NCI-H1417 (cell line): Measurements from ENCODE around the gene EHMT1.

Source experiments
- DNase-seq, 3 experiments: peaks; one replicate each; lab custom pipeline; 2025; lab: John Stamatoyannopoulos, UW

Gene EHMT1

DNA sequence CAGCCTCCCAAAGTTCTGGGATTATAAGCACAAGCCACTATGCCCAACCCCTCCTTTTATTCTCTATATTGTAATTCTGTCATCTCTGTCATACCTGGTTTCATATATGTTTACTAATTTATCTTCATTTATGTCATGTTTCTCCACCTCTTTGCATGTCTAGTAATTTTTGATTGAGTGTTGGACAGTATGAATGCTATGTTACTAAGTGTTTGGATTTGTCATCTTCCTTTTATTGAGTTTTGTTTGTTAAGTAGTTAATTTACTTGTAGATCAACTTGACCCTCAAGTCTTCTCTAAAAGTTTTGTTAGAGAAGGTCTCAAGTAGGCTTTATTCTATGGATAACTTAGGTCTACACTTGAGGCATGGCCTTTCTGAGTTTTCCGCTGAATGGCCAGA lies 241.6 kb downstream of the EHMT1 start:
- no peak for DNase-seq

DNA sequence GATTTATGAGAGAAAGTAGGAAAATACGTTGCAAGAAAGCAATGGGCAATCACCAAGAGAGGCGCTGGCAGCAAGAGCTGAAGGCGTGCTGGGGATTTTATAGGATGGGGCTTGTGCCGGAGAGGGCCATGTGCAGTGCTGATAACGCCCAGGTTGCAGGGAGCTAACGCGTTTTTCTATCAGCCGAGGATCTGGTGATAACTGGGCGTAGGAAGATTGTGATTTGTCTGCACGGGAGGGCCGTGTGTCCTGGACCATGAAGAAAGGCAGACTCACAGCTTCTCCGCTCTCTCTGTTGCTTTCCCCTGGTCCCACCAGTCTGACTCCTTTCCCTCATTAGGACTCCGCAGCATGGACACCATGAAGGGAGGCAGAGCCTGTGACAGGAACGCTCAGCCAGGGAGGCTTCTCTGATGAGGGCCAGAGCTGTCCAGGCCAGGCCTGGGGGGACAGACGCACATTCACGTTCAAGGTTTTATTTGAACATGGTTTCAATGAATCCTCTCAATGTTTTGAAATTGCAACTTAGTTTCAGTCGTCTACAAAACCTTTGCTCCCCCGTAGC lies 246.9 kb downstream of the EHMT1 start:
- no peak for DNase-seq

DNA sequence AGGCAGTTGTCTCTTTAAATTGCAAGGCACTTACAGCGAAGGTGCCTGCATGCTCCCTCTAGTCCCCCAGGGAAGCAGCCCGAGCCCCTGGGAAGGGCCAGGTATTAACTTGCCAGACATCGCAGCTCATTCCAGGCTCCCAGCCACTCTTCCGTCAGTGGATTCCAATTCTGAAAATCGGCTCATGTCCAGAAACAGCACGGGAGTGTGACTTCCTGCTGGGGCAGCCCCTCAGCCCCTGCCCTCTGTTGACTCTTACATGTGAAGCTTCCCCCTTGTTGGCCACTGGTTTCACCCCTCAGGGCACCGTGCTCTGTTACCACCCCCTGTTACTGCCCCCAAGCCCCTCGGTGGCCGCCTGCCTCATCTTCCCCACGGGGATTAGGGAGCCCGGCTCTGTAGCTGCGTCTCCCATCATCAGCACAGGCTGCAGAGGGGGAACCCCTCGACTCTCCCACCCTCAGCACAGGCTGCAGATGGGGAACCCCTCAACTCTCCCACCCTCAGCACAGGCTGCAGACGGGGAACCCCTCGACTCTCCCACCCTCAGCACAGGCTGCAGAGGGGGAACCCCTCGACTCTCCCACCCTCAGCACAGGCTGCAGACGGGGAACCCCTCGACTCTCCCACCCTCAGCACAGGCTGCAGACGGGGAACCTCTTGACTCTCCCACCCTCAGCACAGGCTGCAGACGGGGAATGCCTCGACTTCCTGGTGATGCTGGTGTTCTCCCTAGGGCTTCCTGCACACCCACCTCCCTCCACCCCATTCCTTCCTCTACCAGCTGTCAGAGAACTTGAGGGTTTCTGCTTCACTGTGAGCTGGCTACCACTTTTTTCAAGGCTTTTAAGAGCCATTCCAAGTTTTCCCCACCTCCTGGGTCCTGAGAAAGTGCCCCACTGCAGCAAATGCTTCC lies 247.7 kb downstream of the EHMT1 start:
- peak in 1 of 3 experiments; percentile 30 for DNase-seq

DNA sequence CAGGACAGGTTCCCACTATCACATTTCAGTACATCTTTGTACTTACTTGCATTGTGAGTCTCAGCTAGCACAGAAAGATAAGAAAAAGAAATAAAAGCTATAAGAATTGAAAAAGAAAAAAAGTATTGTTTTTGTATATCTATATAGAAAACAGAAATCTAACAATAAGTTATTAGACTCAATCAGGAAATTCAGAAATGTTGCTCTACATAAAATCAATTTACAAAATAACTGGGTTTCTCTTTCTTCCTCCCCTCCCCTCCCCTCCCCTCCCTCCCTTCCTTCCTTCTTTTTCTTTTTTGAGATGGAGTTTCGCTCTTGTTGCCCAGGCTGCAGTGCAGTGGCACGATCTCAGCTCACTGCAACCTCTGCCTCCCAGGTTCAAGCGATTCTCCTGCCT lies 251.6 kb downstream of the EHMT1 start:
- no peak for DNase-seq

DNA sequence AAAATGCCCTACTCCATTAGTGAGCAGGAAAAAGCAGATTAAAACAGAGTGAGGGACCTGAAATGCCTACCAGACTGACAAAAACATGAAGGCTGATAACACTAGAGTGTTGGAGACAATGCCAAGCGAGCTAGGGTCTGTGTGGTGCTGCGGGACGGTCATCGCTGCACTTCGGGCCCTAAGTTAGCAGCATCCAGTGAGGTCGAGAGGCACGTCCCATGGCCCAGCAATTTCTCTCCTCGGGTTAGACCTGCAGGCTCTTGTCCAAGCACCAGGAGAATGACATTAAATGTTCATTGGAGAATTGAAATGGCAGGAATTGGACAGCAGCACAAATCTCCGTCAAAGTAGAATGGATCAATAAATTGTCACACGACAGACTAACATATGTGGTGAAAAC lies 253.5 kb downstream of the EHMT1 start:
- no peak for DNase-seq

DNA sequence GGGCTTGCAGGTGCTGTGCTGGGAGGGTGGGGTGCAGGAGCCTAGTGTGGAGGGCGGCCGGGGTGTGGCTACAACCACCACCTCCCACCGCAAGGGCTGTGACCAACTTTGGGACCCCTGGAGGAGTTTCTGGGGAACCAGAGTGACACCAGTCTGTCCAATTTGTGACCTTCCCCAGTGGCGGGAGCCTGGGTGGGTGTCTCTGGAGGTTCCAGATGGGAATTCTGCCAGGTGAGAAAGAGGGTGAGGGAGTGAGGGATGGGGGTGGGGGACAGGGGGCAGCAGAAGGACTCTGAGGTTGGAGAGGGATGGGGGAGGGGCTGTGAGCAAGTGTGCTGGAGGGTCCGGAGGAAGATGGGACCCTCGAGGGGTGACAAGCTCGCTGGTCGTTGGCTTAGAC lies 254.6 kb downstream of the EHMT1 start:
- no peak for DNase-seq

DNA sequence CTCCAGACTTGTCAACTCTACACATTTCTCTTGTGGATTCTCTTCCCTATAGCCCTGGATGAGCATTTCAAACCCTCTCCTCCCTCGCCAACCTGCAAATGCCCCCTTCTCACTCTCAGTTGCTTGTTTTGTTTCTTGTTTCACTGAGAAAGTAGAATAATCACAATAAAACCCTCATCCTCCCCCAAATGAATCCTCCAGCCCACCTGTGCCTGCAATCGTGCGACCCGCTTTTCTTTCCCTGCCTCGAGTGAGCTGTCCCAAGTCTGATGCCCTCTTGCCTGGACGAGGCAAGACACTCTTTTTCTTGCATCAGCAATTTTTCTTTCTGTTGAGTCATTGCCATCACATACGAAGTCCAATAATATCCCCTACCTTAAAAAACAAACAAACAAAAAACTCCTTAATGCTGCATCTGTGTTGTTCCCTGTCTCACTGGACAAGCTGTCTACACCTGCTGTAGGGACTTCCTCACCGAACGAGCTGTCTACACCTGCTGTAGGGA lies 255.1 kb downstream of the EHMT1 start:
- no peak for DNase-seq

DNA sequence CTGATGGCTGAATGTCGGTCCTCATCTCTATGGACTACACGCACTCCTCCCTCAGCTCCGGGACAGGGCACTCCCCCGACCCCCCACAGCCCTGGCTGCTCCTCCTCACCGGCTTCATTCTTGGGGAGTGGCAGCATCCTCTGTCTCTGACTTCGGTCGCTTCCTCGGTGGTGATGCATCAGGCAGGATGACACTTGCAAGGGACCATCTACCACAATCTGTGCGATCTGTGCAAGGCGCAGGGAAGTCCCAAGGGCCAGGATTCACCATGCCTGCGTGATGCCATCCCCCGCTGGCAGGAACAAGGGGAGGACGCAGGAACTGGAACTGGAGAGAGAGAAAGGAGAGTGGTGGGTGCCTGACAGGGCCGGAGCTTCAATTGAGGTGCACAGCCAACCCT lies 256.5 kb downstream of the EHMT1 start:
- DNase-seq: no peak

DNA sequence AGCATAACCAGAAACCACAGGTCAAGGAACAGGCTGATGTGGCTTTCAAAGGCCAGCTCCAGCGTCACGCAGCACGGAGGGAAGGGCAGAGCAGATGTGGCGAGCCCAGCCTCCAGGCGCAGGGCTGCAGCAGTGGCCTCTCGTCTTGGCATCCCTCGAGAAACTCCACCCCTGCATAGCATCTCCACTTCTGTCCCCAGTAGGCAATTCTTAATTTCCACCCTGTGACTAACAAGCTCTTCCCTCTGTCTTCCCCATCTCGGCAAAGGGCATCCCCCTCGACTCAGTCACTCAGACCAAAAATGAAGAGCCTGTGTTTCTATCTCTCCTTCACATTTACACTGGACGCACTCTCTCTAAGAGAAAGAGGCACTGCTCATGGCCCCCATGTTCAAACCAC lies 257.0 kb downstream of the EHMT1 start:
- no peak for DNase-seq

DNA sequence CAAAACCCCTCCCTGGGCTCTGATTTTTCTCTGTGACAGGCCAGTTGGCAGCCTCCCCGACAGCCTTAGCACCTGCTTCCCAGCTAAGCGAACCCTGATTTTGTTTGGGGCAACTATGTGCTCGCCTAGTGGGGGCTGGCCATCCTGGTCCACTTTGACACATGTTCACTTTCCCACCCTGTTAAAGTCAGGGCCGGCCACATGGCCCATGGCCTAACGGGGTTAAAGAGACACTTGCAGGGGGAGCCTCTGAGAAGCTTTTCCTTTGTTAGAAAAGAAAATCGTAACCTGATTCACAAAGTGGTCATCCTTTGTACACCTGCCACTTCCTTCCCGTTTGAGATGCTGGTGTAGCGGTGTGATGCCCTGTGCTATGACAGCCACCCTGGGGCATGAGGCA lies 257.5 kb downstream of the EHMT1 start:
- DNase-seq: no peak

DNA sequence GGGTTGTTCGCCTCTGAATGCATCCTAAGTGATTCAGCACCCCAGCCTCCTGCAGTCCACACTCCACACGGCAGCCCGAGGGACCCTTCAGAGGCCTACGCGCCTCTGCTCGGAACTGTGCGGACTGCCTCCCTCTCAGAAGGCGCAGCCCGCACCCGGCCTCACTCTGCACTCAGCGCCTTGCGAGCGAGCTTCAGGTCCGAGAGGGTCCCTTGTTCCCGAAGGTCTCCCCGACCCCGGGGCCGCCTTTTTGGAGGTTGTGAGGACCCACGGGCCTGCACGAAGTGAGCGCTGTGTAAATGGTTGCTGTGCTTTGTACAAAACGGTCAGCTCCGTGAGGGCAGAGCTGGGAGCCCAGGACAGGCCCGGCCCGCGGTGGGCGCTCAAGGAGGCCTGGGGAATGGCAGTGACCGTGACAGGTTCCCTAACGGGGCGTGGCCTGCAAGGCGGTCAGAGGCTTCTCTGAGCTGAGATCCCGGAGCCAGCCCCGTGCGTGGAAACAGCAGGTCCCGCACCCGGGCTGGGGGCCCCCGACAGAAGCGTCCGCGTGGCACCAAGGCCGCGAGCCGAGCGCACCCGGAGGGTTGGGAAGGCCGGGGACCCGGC lies 258.1 kb downstream of the EHMT1 start:
- DNase-seq: no peak

DNA sequence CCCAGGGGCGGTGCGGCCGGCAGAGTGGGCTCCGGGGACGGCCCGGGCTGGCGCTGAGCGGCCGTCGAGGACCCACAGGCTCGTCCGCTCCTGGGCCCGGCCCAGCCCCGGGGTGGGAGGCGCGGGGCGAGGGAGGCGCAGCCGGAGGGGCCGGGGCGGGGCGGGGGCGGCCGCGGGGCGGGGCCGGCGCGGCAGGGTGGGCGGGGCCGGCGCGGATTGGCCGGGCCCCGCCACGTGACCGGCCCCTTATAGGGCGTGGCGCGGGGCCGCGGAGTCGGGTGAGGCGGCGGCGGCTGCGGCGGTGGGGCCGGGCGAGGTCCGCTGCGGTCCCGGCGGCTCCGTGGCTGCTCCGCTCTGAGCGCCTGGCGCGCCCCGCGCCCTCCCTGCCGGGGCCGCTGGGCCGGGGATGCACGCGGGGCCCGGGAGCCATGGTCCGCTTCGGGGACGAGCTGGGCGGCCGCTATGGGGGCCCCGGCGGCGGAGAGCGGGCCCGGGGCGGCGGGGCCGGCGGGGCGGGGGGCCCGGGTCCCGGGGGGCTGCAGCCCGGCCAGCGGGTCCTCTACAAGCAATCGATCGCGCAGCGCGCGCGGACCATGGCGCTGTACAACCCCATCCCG lies 258.8 kb downstream of the EHMT1 start, which contains the start of gene CACNA1B:
CACNA1B (plus strand) TSS at position 277 of the 617 bp plus-strand sequence; CDS start at position 429, 152 bp downstream.
- DNase-seq: peak; percentile 58 to 68 (median 64)

DNA sequence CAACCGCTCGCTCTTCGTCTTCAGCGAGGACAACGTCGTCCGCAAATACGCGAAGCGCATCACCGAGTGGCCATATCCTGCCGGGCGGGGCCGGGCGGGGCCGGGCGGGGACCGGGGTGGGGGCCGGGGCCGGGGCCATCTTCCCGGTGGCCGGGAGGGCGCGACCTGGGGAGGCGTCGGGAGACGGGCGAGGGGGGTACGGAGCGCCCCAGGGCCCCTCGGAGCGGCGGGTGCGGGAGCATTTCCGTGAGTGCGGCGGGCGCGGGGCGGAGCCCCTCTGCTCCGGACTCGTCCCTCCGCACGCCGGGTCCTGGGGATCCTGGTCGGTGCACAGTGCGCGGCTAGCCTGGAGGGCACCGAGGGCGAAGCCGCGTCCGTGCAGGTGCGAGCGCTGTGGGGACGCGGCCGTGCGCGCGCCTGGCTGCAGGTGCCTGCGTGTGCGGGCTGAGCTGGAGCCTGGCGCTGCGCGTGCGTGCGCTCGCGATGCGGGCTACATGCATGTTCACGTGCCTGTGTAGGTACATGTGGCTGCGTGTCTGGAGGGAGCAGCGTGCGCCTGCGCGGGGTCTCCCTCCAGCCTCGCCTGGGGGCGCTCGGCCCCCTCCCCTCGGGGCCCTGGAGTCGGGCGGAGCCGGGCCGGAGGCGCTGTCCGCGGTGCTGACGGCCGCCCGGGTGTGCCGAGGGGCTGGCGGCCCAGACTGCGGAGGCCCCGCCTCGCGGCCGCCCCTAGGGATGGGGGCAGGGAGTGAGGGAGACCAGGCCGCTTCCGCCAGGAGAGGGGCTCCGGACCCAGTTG lies 259.5 kb downstream of the EHMT1 start:
- peak; percentile 6 to 83 (median 80) for DNase-seq

DNA sequence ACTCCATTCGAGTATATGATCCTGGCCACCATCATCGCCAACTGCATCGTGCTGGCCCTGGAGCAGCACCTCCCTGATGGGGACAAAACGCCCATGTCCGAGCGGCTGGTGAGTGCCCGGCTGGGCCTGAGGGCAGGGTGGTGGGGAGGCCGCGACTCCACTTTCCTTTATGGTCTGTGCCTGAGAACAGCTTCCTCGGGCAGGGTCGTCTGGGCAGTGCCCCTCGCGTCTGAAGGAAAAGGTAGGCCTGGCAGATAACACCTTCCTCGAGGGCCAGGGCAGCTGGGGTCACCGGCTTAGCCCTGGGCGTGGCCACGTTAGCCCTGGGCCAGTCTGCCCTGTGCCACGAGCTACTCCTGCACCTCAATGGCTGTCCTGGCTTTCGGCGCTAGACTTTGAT lies 260.2 kb downstream of the EHMT1 start:
- DNase-seq: no peak

DNA sequence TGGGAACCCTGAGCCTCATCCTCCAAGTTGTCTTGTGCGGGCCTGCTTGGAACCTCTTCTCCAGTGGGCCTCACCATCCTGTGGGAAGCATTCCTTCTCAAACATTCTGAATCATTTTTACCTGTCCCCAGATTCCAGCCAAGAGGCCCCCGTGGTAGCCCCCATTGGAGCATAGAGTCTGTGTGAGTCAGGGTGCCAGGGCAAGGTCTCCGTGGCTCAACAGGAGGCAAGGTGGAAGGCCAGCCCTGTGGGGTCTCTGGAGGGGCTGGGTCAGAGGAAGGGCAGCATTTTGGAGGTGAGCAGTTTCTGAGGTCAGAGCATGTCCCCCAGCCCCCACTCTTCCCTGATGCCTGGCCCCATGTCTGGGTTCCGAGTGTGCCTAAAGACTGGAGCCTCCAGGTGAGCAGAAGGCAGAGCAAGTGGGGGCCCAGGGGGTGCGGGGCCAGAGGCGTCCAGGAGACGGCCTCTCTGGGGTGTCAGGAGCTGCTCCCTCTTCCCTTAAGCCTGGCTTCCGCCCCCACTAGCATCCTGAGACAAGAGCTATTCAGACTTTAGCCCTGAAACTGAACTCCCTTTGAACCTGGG lies 260.9 kb downstream of the EHMT1 start:
- DNase-seq: no peak

DNA sequence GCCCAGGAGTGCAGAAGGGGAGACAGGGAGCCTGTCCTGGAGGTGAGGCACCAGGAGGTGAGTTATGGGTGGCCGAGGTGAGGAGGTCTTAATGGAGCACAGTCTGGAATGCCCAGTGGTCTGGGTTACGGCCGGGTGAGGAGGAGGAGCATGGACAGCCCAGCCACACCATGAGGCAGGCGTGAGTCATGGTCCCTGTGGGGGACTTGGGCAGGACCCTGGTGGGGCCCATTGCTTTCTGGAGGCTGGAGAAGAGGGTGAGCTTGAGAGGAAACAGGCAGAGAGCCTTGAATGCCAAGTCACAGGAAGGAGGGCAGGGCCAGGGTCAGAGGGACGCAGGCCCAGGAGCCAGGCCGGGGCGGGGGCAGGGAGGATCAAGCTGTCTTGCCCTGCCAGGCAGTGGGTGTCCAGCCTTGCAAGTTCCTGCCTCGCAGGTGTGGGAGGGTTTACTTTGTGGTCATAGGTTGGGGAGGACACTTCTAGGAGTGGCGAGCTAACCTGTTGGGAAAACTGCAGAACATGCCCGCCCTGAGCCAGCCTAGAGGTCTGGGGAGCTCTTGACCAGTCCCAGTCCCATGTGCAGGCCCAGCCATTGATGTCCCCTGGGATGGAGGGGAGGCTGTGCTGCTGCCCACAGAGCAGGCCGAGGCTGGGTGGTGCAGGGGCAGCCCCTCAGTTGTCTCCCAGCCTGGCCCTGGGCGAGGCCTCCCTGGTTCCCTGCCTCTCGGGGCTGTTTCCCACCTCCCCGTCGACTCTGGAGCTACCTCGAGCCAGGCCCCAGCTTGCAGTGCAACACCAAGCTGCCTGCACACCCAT lies 261.6 kb downstream of the EHMT1 start:
- DNase-seq: no peak

DNA sequence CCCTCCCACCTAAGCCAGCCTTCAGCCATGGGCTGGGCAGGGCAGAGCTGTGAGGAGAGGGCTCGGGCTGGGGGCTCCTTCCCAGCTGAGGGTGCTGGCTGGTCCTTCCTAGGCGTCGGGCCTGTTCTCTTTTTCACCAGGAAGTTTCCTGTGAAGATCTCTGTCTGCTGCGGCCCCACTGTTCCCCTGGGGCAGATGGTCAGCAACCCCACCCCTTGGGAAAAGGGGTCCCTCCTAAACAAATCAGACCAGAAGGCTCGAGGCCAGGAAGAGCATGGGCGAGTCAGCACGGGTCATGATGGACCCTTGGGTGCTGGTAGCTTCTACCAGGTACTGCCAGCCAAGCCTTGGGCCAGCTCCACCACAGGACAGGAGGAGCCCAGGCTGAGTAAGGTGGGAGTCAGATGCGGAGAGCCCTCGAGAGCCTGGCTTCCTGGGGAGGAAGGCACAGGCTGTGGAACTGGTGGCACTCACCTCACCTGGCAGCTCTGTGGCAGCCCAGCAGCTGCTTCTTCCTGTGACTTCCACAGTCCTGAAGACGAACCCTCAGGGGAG lies 262.2 kb downstream of the EHMT1 start:
- DNase-seq: peak in 1 of 3 experiments; percentile 1

DNA sequence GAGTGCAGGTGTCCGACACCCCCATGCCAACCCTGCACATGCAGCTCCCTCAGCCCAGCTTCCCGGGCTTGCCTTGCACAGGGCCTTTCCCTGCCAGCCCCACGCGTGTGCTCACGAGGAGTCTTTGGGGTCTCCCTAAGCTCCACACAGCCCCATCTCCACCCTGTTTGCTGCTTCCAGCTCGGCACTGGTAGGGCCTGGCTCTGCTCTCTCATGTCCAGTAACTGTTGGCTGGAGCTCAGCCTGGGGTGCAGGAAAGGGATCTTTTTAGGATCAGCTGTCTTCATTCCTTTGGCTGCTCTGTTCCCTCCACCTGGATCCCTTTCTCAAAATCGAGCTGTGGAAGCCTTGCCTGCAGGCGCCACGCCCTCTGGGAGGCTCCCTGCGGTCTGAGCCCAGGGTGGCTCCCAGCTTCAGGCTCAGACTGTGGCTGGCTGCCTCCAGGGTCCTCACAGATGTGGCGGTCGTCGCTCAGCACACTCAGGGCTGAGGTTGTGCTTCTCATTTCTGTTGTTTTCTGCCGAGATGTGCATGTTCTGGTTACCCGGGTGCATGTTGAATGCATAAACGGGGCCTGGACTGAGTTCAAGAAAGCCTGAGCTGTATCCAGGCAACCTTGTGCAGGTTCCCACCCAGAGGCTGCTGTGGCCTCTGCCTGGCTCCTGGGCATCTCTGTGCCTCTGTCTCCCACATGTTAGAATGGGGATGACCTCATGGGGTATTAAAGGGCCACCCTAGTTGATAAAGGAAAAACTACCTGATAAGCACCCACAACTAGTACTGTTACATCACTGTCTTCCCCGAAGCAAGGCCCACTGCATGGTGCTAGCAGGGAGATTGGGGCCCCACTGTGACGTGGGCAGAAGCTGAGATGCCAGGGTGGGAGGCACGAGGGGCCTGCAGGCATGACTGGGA lies 263.0 kb downstream of the EHMT1 start:
- DNase-seq: no peak

DNA sequence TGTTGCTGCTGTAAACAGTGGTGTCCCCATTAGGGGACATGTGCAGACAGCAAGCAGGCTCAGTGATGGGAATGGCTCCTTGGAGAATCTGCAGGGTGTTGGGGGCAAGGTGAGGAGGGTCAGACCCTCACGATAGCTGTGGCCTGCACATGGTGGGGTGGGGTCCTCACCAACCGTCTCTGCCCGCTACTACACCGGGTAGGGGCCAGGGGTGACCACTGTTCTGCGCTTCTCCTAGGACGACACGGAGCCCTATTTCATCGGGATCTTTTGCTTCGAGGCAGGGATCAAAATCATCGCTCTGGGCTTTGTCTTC lies 263.7 kb downstream of the EHMT1 start:
- no peak for DNase-seq
